Endothelial cell of umbilical vein (primary cell): ENCODE results near the gene C3orf52. TPM values are rescaled to one million over a fixed set of nuclear protein-coding genes. Genes with fewer than 3 reads are reported as not detected.

Experiments used
- BruUV-seq: library from RNA; stranded (reverse); fragments of 400-500 nt; replicated peaks from 2 replicates; lab custom pipeline; 2021; lab: Mats Ljungman, UMichigan
- CTCF ChIA-PET: fragments of 300-600, 350-600 bp; sonication (Branson Sonifier 250); formaldehyde crosslinking; loops from one replicate; lab custom pipeline; 2021; ENCODE audit warnings: antibody characterized with exemption, inconsistent platforms; lab: Charles Lee
- POLR2A ChIA-PET: fragments of 300-600, 350-600 bp; sonication (Branson Sonifier 250); formaldehyde crosslinking; loops from one replicate; lab custom pipeline; 2021; ENCODE audit warnings: antibody characterized with exemption, inconsistent platforms; lab: Charles Lee
- DNase-seq: peaks from one replicate; pipeline ENCODE4 v3.0.0-alpha.2; 2011; ENCODE audit warnings: low read depth, low spot score
- FAIRE-seq: peaks from 2 replicates; lab custom pipeline; 2011; peaks lifted over from hg19 to GRCh38; lab: Jason Lieb, UNC
- H2AFZ ChIP-seq: 2 replicates; pipeline ENCODE4 v1.6.0; 2012; ENCODE audit warnings: low read depth, low read length, control low read depth, inconsistent platforms
- H3K27ac ChIP-seq: 2 replicates; pipeline ENCODE4 v1.5.1; 2011; ENCODE audit warnings: low read depth, mild to moderate bottlenecking, control low read depth, low read length, moderate library complexity; ENCODE audit not compliant: insufficient read depth
- H3K27me3 ChIP-seq, 2 experiments: 2 replicates each; pipeline versions ENCODE4 v1.6.0 to v1.6.1; 2011; ENCODE audit warnings: low read length in 2 of 2, mixed read lengths in 1 of 2; ENCODE audit not compliant: control insufficient read depth in 2 of 2, insufficient read depth in 2 of 2
- H3K36me3 ChIP-seq, 2 experiments: 2 replicates in 1 of 2; 3 replicates in 1 of 2; pipeline ENCODE4 v1.5.1; 2011; ENCODE audit warnings: low read length in 2 of 2, mild to moderate bottlenecking in 1 of 2, moderate library complexity in 1 of 2; ENCODE audit not compliant: control insufficient read depth in 2 of 2, insufficient read depth in 2 of 2; ENCODE audit errors: extremely low read depth in 1 of 2
- H3K4me1 ChIP-seq: 3 replicates; pipeline ENCODE4 v1.5.1; 2011; ENCODE audit warnings: mild to moderate bottlenecking, low read length; ENCODE audit not compliant: control insufficient read depth, insufficient read depth; ENCODE audit errors: extremely low read depth
- H3K4me2 ChIP-seq: 2 replicates; pipeline ENCODE4 v1.6.1; 2011; ENCODE audit warnings: low read length, control low read depth, mixed read lengths; ENCODE audit not compliant: insufficient read depth
- H3K4me3 ChIP-seq, 3 experiments: fragments of 200-600 bp in 1 of 3; sonication (generic), shearing (Covaris generic) in 1 of 3; replicated peaks in 1 of 3; 2 replicates each; pipeline ENCODE4 v1.5.1; 2011 to 2016; ENCODE audit warnings: control low read depth in 3 of 3, low read length in 3 of 3, mild to moderate bottlenecking in 2 of 3, inconsistent platforms in 1 of 3, low read depth in 1 of 3, moderate library complexity in 1 of 3; ENCODE audit not compliant: insufficient read depth in 1 of 3
- H3K79me2 ChIP-seq: 2 replicates; pipeline ENCODE4 v1.6.0; 2012; ENCODE audit warnings: low read length, inconsistent platforms; ENCODE audit not compliant: control insufficient read depth, insufficient read depth
- H3K9ac ChIP-seq: replicated peaks from 2 replicates; pipeline ENCODE3; 2011; ENCODE audit warnings: low read length, control low read depth; ENCODE audit not compliant: insufficient read depth; ENCODE audit errors: extremely low read depth
- H3K9me1 ChIP-seq: replicated peaks from 3 replicates; pipeline ENCODE4 v1.6.0; 2011; ENCODE audit warnings: mild to moderate bottlenecking, low read length; ENCODE audit not compliant: control insufficient read depth, insufficient read depth; ENCODE audit errors: extremely low read depth
- H3K9me3 ChIP-seq: replicated peaks from 2 replicates; pipeline ENCODE4 v1.5.1; 2012; ENCODE audit warnings: low read length, inconsistent platforms; ENCODE audit not compliant: control insufficient read depth, insufficient read depth
- H4K20me1 ChIP-seq: replicated peaks from 2 replicates; pipeline ENCODE3; 2011; ENCODE audit warnings: mild to moderate bottlenecking, low read length; ENCODE audit not compliant: control insufficient read depth, insufficient read depth; ENCODE audit errors: extremely low read depth
- EZH2 ChIP-seq: IDR thresholded peaks from 2 replicates; pipeline ENCODE4 v1.6.1; 2012; ENCODE audit warnings: borderline replicate concordance, low read depth, mild to moderate bottlenecking, moderate library complexity, low read length, inconsistent platforms; ENCODE audit not compliant: severe bottlenecking
- FOS ChIP-seq: IDR thresholded peaks from 2 replicates; pipeline ENCODE4 v1.6.1; 2011; ENCODE audit warnings: mild to moderate bottlenecking, low read length, moderate library complexity, borderline replicate concordance; ENCODE audit not compliant: insufficient read depth
- GATA2 ChIP-seq: IDR thresholded peaks from 2 replicates; pipeline ENCODE4 v1.7.0; 2011; ENCODE audit warnings: low read depth, mild to moderate bottlenecking, moderate library complexity, mixed read lengths, low read length; ENCODE audit not compliant: insufficient read length, insufficient read depth
- JUN ChIP-seq: IDR thresholded peaks from 2 replicates; pipeline ENCODE4 v1.6.1; 2011; ENCODE audit warnings: borderline replicate concordance, low read depth; ENCODE audit not compliant: insufficient read length, insufficient read depth
- MYC ChIP-seq: IDR thresholded peaks from one replicate; pipeline ENCODE4 v1.6.1; 2011; ENCODE audit warnings: mild to moderate bottlenecking, low read depth, low read length
- POLR2A ChIP-seq: IDR thresholded peaks from 2 replicates; pipeline ENCODE4 v1.6.1; 2012; ENCODE audit warnings: low read depth, mild to moderate bottlenecking, control low read depth, low read length
- POLR2AphosphoS5 ChIP-seq: IDR thresholded peaks from 2 replicates; pipeline ENCODE4 v1.6.1; 2012; ENCODE audit warnings: low read depth, mild to moderate bottlenecking, control low read depth, low read length, moderate library complexity; ENCODE audit not compliant: insufficient read depth
- dilution Hi-C: fragments of 300-500 bp; cut with MboI; formaldehyde crosslinking; loops from one replicate; pipeline ENCODE4 v1.15.0; 2019; ENCODE audit warnings: low sequenced_read_pairs; ENCODE audit not compliant: extremely low pct_ligation_motif_present
- intact Hi-C: fragments of 100-400 bp; cut with micrococcal nuclease; formaldehyde crosslinking; loops from one replicate; pipeline ENCODE4 v1.10.0; 2022
- polyA plus RNA-seq, 4 experiments: library from polyadenylated mRNA; depleted of rRNA in 3 of 4; stranded (reverse) in 3 of 4; unstranded in 1 of 4; fragments of >200 nt; gene quantifications; 2 replicates each; pipeline versions ENCODE4 v1.2.1 to v1.2.3, GENCODE V29; 2011 to 2012; ENCODE audit warnings: missing spikeins in 1 of 4
- total RNA-seq: library from RNA; stranded (reverse); gene quantifications from 2 replicates; pipeline ENCODE4 v1.2.3, GENCODE V29; 2021
- TF ChIP-seq, protein P1 (sequence below): IDR thresholded peaks from 2 replicates; pipeline ENCODE4 v1.6.1; 2011; ENCODE audit not compliant: insufficient read depth, insufficient read length
- TF ChIP-seq, protein P2 (sequence below), 2 donors: IDR thresholded peaks; 1 replicate in 1 of 2; 2 replicates in 1 of 2; pipeline ENCODE4 v1.5.1; 2011; ENCODE audit warnings: low read length in 2 of 2, mild to moderate bottlenecking in 2 of 2, moderate library complexity in 2 of 2, control low read depth in 1 of 2, inconsistent platforms in 1 of 2, low read depth in 1 of 2; ENCODE audit not compliant: insufficient read depth in 1 of 2; ENCODE audit errors: extremely low read depth in 1 of 2

The C3orf52 gene
- total and polyA plus RNA-seq, 2 donors (not counting 3 experiments of a cell fraction or from before 2014, with no cell fraction given): 4.2 to 4.6 TPM

DNA sequence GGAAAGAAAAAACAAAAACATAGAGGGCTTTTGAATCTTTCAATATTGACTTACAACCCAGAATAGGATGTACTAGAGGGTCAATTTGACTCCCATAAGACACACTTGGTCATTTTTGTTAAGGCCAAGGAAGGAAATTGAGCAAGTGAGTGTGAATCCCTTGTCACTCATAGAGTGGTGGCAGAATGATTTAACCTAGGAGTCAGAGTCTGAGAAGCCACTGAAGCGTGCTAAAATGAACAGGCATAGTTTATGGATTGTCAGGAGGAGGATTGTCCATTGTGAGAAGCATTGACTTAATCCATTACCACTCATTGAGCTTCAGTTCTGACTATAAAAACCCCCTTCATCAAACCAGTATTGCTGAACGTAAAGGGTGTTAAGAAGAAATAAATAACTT is 55.1 kb downstream of the C3orf52 start:
- Histone ChIP-seq H3K79me2 (no peaks in the 10 kb centered on the region), H3K27ac (no peak overlapping the region), H3K4me1 (no peaks in the 10 kb centered on the region), H4K20me1 (no peaks in the 10 kb centered on the region), H3K9me1 (no peaks in the 10 kb centered on the region), H3K4me2 (no peak overlapping the region), H3K27me3 (peaks cover 3 to 5% of the 10 kb centered on the region in 2 experiments), H2AFZ (no peak overlapping the region), H3K9ac (no peak overlapping the region), H3K36me3 (no peaks in the 10 kb centered on the region), H3K4me3 (no peak overlapping the region), H3K9me3 (no peaks in the 10 kb centered on the region)
- ChIA-PET POLR2A (no interaction called here), CTCF (no interaction called here)
- DNase-seq (no peak), FAIRE-seq (no peak)
- dilution Hi-C loops (no loop called here), intact Hi-C loops (no loop called here)
- BruUV-seq: no TSS peak
- TF ChIP-seq MYC (no peak), POLR2AphosphoS5 (no peak), POLR2A (no peak), JUN (no peak), GATA2 (no peak), FOS (no peak), EZH2 (no peak)
- TF ChIP-seq, protein P1, sequence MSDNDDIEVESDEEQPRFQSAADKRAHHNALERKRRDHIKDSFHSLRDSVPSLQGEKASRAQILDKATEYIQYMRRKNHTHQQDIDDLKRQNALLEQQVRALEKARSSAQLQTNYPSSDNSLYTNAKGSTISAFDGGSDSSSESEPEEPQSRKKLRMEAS: no peak
- TF ChIP-seq, protein P2, sequence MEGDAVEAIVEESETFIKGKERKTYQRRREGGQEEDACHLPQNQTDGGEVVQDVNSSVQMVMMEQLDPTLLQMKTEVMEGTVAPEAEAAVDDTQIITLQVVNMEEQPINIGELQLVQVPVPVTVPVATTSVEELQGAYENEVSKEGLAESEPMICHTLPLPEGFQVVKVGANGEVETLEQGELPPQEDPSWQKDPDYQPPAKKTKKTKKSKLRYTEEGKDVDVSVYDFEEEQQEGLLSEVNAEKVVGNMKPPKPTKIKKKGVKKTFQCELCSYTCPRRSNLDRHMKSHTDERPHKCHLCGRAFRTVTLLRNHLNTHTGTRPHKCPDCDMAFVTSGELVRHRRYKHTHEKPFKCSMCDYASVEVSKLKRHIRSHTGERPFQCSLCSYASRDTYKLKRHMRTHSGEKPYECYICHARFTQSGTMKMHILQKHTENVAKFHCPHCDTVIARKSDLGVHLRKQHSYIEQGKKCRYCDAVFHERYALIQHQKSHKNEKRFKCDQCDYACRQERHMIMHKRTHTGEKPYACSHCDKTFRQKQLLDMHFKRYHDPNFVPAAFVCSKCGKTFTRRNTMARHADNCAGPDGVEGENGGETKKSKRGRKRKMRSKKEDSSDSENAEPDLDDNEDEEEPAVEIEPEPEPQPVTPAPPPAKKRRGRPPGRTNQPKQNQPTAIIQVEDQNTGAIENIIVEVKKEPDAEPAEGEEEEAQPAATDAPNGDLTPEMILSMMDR (IDR thresholded peaks at IDR 0.05; ENCODE audit: extremely low read depth in 1 of 2, insufficient read depth in 1 of 2, low read depth in 1 of 2, low read length in 2 of 2): no peak
